ENCODE measurements around the gene TMEM259.

TMEM259 gene

GRCh38 chr19:961866-962620 is 58.9 kb downstream of the TMEM259 start:
- DNase-seq (ENCODE audit: low read depth in 2 of 2), result no peak

GRCh38 chr19:960601-960938 is 60.4 kb downstream of the TMEM259 start:
- DNase-seq (ENCODE audit: low read depth in 2 of 2), result no peak

GRCh38 chr19:960020-960419 is 60.9 kb downstream of the TMEM259 start:
- no peak for DNase-seq (ENCODE audit: low read depth in 2 of 2)

All from stimulated activated CD8-positive, alpha-beta memory T cell treated with anti-CD3 and anti-CD28 coated beads, Interleukin-15, amount 100 ng/mL, for 48 hours (primary cell).